Activated CD8-positive, alpha-beta memory T cell treated with anti-CD3 and anti-CD28 coated beads, Interleukin-2, amount 10 ng/mL, durations not matched to agents 7 days and 5 days (primary cell): ENCODE measurements around the gene USP54. TPM values are rescaled to one million over a fixed set of nuclear protein-coding genes. Genes with fewer than 3 reads are reported as not detected.

Experiments
- ATAC-seq: fragments of 150-1000 bp; cut with Tn5 transposase; one replicate; pipeline ENCODE4 v1.10.0; 2021; ENCODE audit warnings: moderate library complexity
- CTCF ChIA-PET: fragments of 350-600 bp; sonication (Branson Sonifier 250); formaldehyde crosslinking; loops from one replicate; lab custom pipeline; 2021; ENCODE audit warnings: antibody characterized with exemption; lab: Charles Lee
- DNase-seq: peaks from one replicate; pipeline ENCODE4 v3.0.0-alpha.2; 2020
- H3K27ac Mint-ChIP-seq: one replicate; pipeline ENCODE4 v1.8.0; 2021; ENCODE audit warnings: mild to moderate bottlenecking, mixed read lengths
- H3K27me3 Mint-ChIP-seq: one replicate; pipeline ENCODE4 v1.8.0; 2021; ENCODE audit warnings: mixed read lengths
- H3K36me3 Mint-ChIP-seq: one replicate; pipeline ENCODE4 v1.8.0; 2021; ENCODE audit warnings: mild to moderate bottlenecking, mixed read lengths
- H3K4me1 Mint-ChIP-seq: one replicate; pipeline ENCODE4 v1.8.0; 2021; ENCODE audit warnings: mixed read lengths
- H3K4me3 Mint-ChIP-seq: one replicate; pipeline ENCODE4 v1.8.0; 2021; ENCODE audit warnings: mild to moderate bottlenecking, moderate library complexity, mixed read lengths
- H3K9me3 Mint-ChIP-seq: one replicate; pipeline ENCODE4 v1.8.0; 2022; ENCODE audit warnings: low read depth, mixed read lengths
- total RNA-seq, 2 experiments: library from RNA; stranded (reverse); gene quantifications; one replicate each; pipeline ENCODE4 v1.2.3, GENCODE V29; 2021

Gene USP54
- total RNA-seq, 2 experiments from 2014 or later = 3.5 to 6.7 TPM

GRCh38 chr10:73497623-73498022 lies 93.5 kb downstream of the USP54 start:
- H3K36me3 Mint-ChIP-seq = peaks cover 22% of the 10 kb centered on the region
- H3K27me3 Mint-ChIP-seq = no peaks in the 10 kb centered on the region
- CTCF ChIA-PET = interaction anchor here (1.3 kb wide), 1 partner anchor 12 kb away, joined by 5 read pairs; no protein-coding TSS in a partner anchor
- H3K4me3 Mint-ChIP-seq = no peak overlapping the region
- H3K4me1 Mint-ChIP-seq = peaks cover 48% of the 10 kb centered on the region
- H3K27ac Mint-ChIP-seq = no peak overlapping the region
- no peaks in the 10 kb centered on the region for H3K9me3 Mint-ChIP-seq
- ATAC-seq (no peak), DNase-seq (no peak)

- CTCF ChIA-PET = interaction anchor here (0.5 to 1.4 kb wide), 7 partner anchors 12 to 148 kb away, joined by 3 to 8 read pairs (median 3); no protein-coding TSS in a partner anchor
- Mint-ChIP-seq H3K27ac (peak within 1 kb of the TSS; percentile 97), H3K4me1 (peaks cover 43% of the 10 kb centered on the region), H3K9me3 (no peaks in the 10 kb centered on the region), H3K36me3 (peaks cover 17% of the 10 kb centered on the region), H3K4me3 (peak within 1 kb of the TSS; percentile 85), H3K27me3 (no peaks in the 10 kb centered on the region)
- peak; percentile 81 for ATAC-seq
- peak; percentile 95 for DNase-seq
These were observed 95.1 kb downstream of the USP54 start, which contains the start of gene PPP3CB for GRCh38 chr10:73495884-73496674. Gene PPP3CB, minus strand, starts transcription at chr10:73496024. Its CDS starts 135 bp downstream, at chr10:73495889.

GRCh38 chr10:73495226-73495883 lies 95.8 kb downstream of the USP54 start:
- CTCF ChIA-PET = interaction anchor here (0.5 to 1.4 kb wide), 8 partner anchors 12 to 232 kb away, joined by 3 to 8 read pairs (median 3); no protein-coding TSS in a partner anchor
- H3K36me3 Mint-ChIP-seq = peaks cover 19% of the 10 kb centered on the region

GRCh38 chr10:73494877-73495225 lies 96.3 kb downstream of the USP54 start:
- Mint-ChIP-seq H3K4me3 (peak overlapping the region; percentile 85), H3K4me1 (peaks cover 41% of the 10 kb centered on the region), H3K36me3 (peaks cover 22% of the 10 kb centered on the region), H3K27me3 (no peaks in the 10 kb centered on the region), H3K27ac (peak overlapping the region; percentile 97), H3K9me3 (no peaks in the 10 kb centered on the region)
- CTCF ChIA-PET = interaction anchor here (0.8 to 1.4 kb wide), 5 partner anchors 11 to 249 kb away, joined by 3 to 8 read pairs (median 3); no protein-coding TSS in a partner anchor
- no peak for DNase-seq
- ATAC-seq = no peak

More at GRCh38 chr10:73495226-73495883, 95.8 kb downstream of the USP54 start:
- H3K9me3 Mint-ChIP-seq = no peaks in the 10 kb centered on the region
- H3K4me3 Mint-ChIP-seq = peak overlapping the region; percentile 85
- no peaks in the 10 kb centered on the region for H3K27me3 Mint-ChIP-seq
- peak; percentile 94 for ATAC-seq
- peak overlapping the region; percentile 97 for H3K27ac Mint-ChIP-seq
- H3K4me1 Mint-ChIP-seq = peaks cover 39% of the 10 kb centered on the region
- DNase-seq = peak; percentile 95

GRCh38 chr10:73494213-73494612 lies 96.9 kb downstream of the USP54 start:
- Mint-ChIP-seq H3K4me1 (peaks cover 44% of the 10 kb centered on the region), H3K9me3 (no peaks in the 10 kb centered on the region), H3K27me3 (no peaks in the 10 kb centered on the region), H3K36me3 (peaks cover 23% of the 10 kb centered on the region), H3K4me3 (peak overlapping the region; percentile 62), H3K27ac (peak overlapping the region; percentile 73)
- ATAC-seq (no peak), DNase-seq (no peak)
- CTCF ChIA-PET = interaction anchor here (0.8 to 1.0 kb wide), 3 partner anchors 82 to 249 kb away, joined by 3 to 5 read pairs (median 3); no protein-coding TSS in a partner anchor

- DNase-seq (no peak), ATAC-seq (no peak)
- peak overlapping the region; percentile 62 for H3K4me3 Mint-ChIP-seq
- peak overlapping the region; percentile 26 for H3K27ac Mint-ChIP-seq
- CTCF ChIA-PET = interaction anchor here (1.0 kb wide), 1 partner anchor 81 kb away, joined by 5 read pairs; no protein-coding TSS in a partner anchor
- no peaks in the 10 kb centered on the region for H3K27me3 Mint-ChIP-seq
- no peaks in the 10 kb centered on the region for H3K9me3 Mint-ChIP-seq
- peaks cover 46% of the 10 kb centered on the region for H3K4me1 Mint-ChIP-seq
- peaks cover 27% of the 10 kb centered on the region for H3K36me3 Mint-ChIP-seq
These were observed 97.4 kb downstream of the USP54 start for GRCh38 chr10:73493781-73494180.

GRCh38 chr10:73486601-73487000 lies 104.5 kb downstream of the USP54 start:
- Mint-ChIP-seq H3K9me3 (no peaks in the 10 kb centered on the region), H3K27ac (no peak overlapping the region), H3K4me1 (peaks cover 19% of the 10 kb centered on the region), H3K36me3 (peaks cover 35% of the 10 kb centered on the region), H3K27me3 (no peaks in the 10 kb centered on the region), H3K4me3 (no peak overlapping the region)
- DNase-seq = no peak
- ATAC-seq = no peak
- CTCF ChIA-PET = no interaction called here

GRCh38 chr10:73485320-73485719 lies 105.8 kb downstream of the USP54 start:
- ATAC-seq (no peak), DNase-seq (no peak)
- H3K27ac Mint-ChIP-seq = no peak overlapping the region
- CTCF ChIA-PET = no interaction called here
- peaks cover 27% of the 10 kb centered on the region for H3K4me1 Mint-ChIP-seq
- H3K36me3 Mint-ChIP-seq = peaks cover 33% of the 10 kb centered on the region
- H3K4me3 Mint-ChIP-seq = no peak overlapping the region
- H3K9me3 Mint-ChIP-seq = no peaks in the 10 kb centered on the region
- no peaks in the 10 kb centered on the region for H3K27me3 Mint-ChIP-seq

GRCh38 chr10:73480158-73480557 lies 111.0 kb downstream of the USP54 start:
- peak; percentile 79 for ATAC-seq
- H3K9me3 Mint-ChIP-seq = no peaks in the 10 kb centered on the region
- H3K4me1 Mint-ChIP-seq = peaks cover 33% of the 10 kb centered on the region
- peak overlapping the region; percentile 21 for H3K4me3 Mint-ChIP-seq
- H3K36me3 Mint-ChIP-seq = peaks cover 30% of the 10 kb centered on the region
- DNase-seq = no peak
- CTCF ChIA-PET = interaction anchor here (1.6 kb wide), 1 partner anchor 163 kb away, joined by 3 read pairs; no protein-coding TSS in a partner anchor
- H3K27ac Mint-ChIP-seq = peak overlapping the region; percentile 76
- H3K27me3 Mint-ChIP-seq = no peaks in the 10 kb centered on the region

GRCh38 chr10:73478636-73479035 lies 112.5 kb downstream of the USP54 start:
- no peaks in the 10 kb centered on the region for H3K27me3 Mint-ChIP-seq
- H3K9me3 Mint-ChIP-seq = no peaks in the 10 kb centered on the region
- H3K4me3 Mint-ChIP-seq = peak overlapping the region; percentile 22
- CTCF ChIA-PET = interaction anchor here (0.6 kb wide), 1 partner anchor 644 kb away, joined by 3 read pairs; no protein-coding TSS in a partner anchor
- ATAC-seq (peak; percentile 72), DNase-seq (no peak)
- peaks cover 31% of the 10 kb centered on the region for H3K4me1 Mint-ChIP-seq
- peaks cover 35% of the 10 kb centered on the region for H3K36me3 Mint-ChIP-seq
- peak overlapping the region; percentile 85 for H3K27ac Mint-ChIP-seq

- H3K4me3 Mint-ChIP-seq = no peak overlapping the region
- DNase-seq = no peak
- ATAC-seq = no peak
- H3K27me3 Mint-ChIP-seq = no peaks in the 10 kb centered on the region
- peaks cover 11% of the 10 kb centered on the region for H3K4me1 Mint-ChIP-seq
- CTCF ChIA-PET = interaction anchor here (0.5 kb wide), 1 partner anchor 36 kb away, joined by 4 read pairs; no protein-coding TSS in a partner anchor
- peaks cover 43% of the 10 kb centered on the region for H3K36me3 Mint-ChIP-seq
- no peaks in the 10 kb centered on the region for H3K9me3 Mint-ChIP-seq
- H3K27ac Mint-ChIP-seq = no peak overlapping the region
These were observed 119.9 kb downstream of the USP54 start for GRCh38 chr10:73471226-73471625.

- Mint-ChIP-seq H3K36me3 (peaks cover 39% of the 10 kb centered on the region), H3K4me3 (no peak overlapping the region), H3K9me3 (no peaks in the 10 kb centered on the region), H3K27ac (no peak overlapping the region), H3K4me1 (peaks cover 11% of the 10 kb centered on the region), H3K27me3 (no peaks in the 10 kb centered on the region)
- DNase-seq (no peak), ATAC-seq (no peak)
- CTCF ChIA-PET = no interaction called here
These were observed 121.6 kb downstream of the USP54 start for GRCh38 chr10:73469579-73469978.

- no peaks in the 10 kb centered on the region for H3K27me3 Mint-ChIP-seq
- CTCF ChIA-PET = interaction anchor here (1.6 kb wide), 1 partner anchor 53 kb away, joined by 3 read pairs; no protein-coding TSS in a partner anchor
- H3K36me3 Mint-ChIP-seq = peaks cover 42% of the 10 kb centered on the region
- H3K27ac Mint-ChIP-seq = no peak overlapping the region
- H3K9me3 Mint-ChIP-seq = no peaks in the 10 kb centered on the region
- no peak overlapping the region for H3K4me3 Mint-ChIP-seq
- peaks cover 11% of the 10 kb centered on the region for H3K4me1 Mint-ChIP-seq
- no peak for DNase-seq
- peak; percentile 65 for ATAC-seq
These were observed 123.9 kb downstream of the USP54 start for GRCh38 chr10:73467206-73467605.
